HepG2 (cell line): ENCODE data around the gene KRTAP12-1.

Experiments used
- CBX5 ChIP-seq: sonication (generic); formaldehyde crosslinking; IDR thresholded peaks from 2 replicates; pipeline ENCODE4 v1.4.0; 2020; ENCODE audit warnings: missing genetic modification reagents, borderline replicate concordance
- CTCF ChIP-seq: sonication (generic); formaldehyde crosslinking; IDR thresholded peaks from 2 replicates; pipeline ENCODE4 v1.5.0; 2020; ENCODE audit warnings: mild to moderate bottlenecking, missing genetic modification reagents, moderate library complexity
- PREB ChIP-seq: sonication (generic); formaldehyde crosslinking; IDR thresholded peaks from 2 replicates; pipeline ENCODE4 v1.4.0; 2020; ENCODE audit warnings: missing genetic modification reagents
- STAT6 ChIP-seq: sonication (generic); formaldehyde crosslinking; IDR thresholded peaks from 2 replicates; pipeline ENCODE4 v1.4.0; 2020; ENCODE audit warnings: missing genetic modification reagents, mild to moderate bottlenecking, borderline replicate concordance
- ZNF670 ChIP-seq: sonication (generic); formaldehyde crosslinking; IDR thresholded peaks from 2 replicates; pipeline ENCODE4 v1.8.0; 2022; ENCODE audit warnings: mild to moderate bottlenecking, missing genetic modification reagents, borderline replicate concordance

- TF ChIP-seq CTCF (no peak), STAT6 (CRISPR knock-in tag) (no peak), PREB (CRISPR knock-in tag) (no peak), CBX5 (CRISPR knock-in tag) (no peak), ZNF670 (no peak)
Observed at GRCh38 chr21:44664691-44665090, 17.3 kb downstream of the KRTAP12-1 start.
